ENCODE measurements around the gene NOS3.

NOS3 gene

GRCh38 chr7:150959739-150960734, 30.8 kb upstream of the NOS3 start:
- H3K4me1 ChIP-seq (ENCODE audit: control insufficient read depth, insufficient read depth, low read length): peaks cover 45% of the 10 kb centered on the region
- H3K4me3 ChIP-seq (ENCODE audit: low read depth, low read length): no peak overlapping the region
- H3K27me3 ChIP-seq (ENCODE audit: control insufficient read depth, insufficient read depth, low read length): no peaks in the 10 kb centered on the region
- no peaks in the 10 kb centered on the region for H3K36me3 ChIP-seq (ENCODE audit: control insufficient read depth, insufficient read depth, low read length)
- H3K27ac ChIP-seq (ENCODE audit: low read depth, low read length): no peak overlapping the region
- H3K9ac ChIP-seq (ENCODE audit: low read length): no peak overlapping the region
- H3K9me3 ChIP-seq (ENCODE audit: control insufficient read depth, insufficient read depth, low read depth, low read length): no peaks in the 10 kb centered on the region

- H3K27me3 ChIP-seq (ENCODE audit: control insufficient read depth, insufficient read depth, low read length): no peaks in the 10 kb centered on the region
- H3K4me3 ChIP-seq (ENCODE audit: low read depth, low read length): no peak overlapping the region
- H3K36me3 ChIP-seq (ENCODE audit: control insufficient read depth, insufficient read depth, low read length): no peaks in the 10 kb centered on the region
- peak overlapping the region; percentile 66; the same call in 1 of the 2 replicates for H3K27ac ChIP-seq (ENCODE audit: low read depth, low read length)
- no peaks in the 10 kb centered on the region for H3K9me3 ChIP-seq (ENCODE audit: control insufficient read depth, insufficient read depth, low read depth, low read length)
- peaks cover 37% of the 10 kb centered on the region for H3K4me1 ChIP-seq (ENCODE audit: control insufficient read depth, insufficient read depth, low read length)
- H3K9ac ChIP-seq (ENCODE audit: low read length): peak overlapping the region; percentile 76
These were observed 29.1 kb upstream of the NOS3 start for GRCh38 chr7:150961510-150962289.

- Histone ChIP-seq H3K9ac (ENCODE audit: low read length) (peak overlapping the region; percentile 76), H3K36me3 (ENCODE audit: control insufficient read depth, insufficient read depth, low read length) (no peaks in the 10 kb centered on the region), H3K27me3 (ENCODE audit: control insufficient read depth, insufficient read depth, low read length) (no peaks in the 10 kb centered on the region), H3K4me1 (ENCODE audit: control insufficient read depth, insufficient read depth, low read length) (peaks cover 36% of the 10 kb centered on the region), H3K4me3 (ENCODE audit: low read depth, low read length) (no peak overlapping the region), H3K27ac (ENCODE audit: low read depth, low read length) (peak overlapping the region; percentile 66; the same call in 1 of the 2 replicates), H3K9me3 (ENCODE audit: control insufficient read depth, insufficient read depth, low read depth, low read length) (no peaks in the 10 kb centered on the region)
These were observed 28.6 kb upstream of the NOS3 start for GRCh38 chr7:150962290-150962552.

GRCh38 chr7:150962553-150963399, 28.0 kb upstream of the NOS3 start:
- Histone ChIP-seq H3K36me3 (ENCODE audit: control insufficient read depth, insufficient read depth, low read length) (no peaks in the 10 kb centered on the region), H3K9me3 (ENCODE audit: control insufficient read depth, insufficient read depth, low read depth, low read length) (no peaks in the 10 kb centered on the region), H3K27me3 (ENCODE audit: control insufficient read depth, insufficient read depth, low read length) (no peaks in the 10 kb centered on the region), H3K4me3 (ENCODE audit: low read depth, low read length) (no peak overlapping the region), H3K4me1 (ENCODE audit: control insufficient read depth, insufficient read depth, low read length) (peaks cover 36% of the 10 kb centered on the region), H3K9ac (ENCODE audit: low read length) (peak overlapping the region; percentile 76), H3K27ac (ENCODE audit: low read depth, low read length) (no peak overlapping the region; the same call in 1 of the 2 replicates)

- Histone ChIP-seq H3K9ac (ENCODE audit: low read length) (no peak overlapping the region), H3K9me3 (ENCODE audit: control insufficient read depth, insufficient read depth, low read depth, low read length) (no peaks in the 10 kb centered on the region), H3K36me3 (ENCODE audit: control insufficient read depth, insufficient read depth, low read length) (no peaks in the 10 kb centered on the region), H3K4me3 (ENCODE audit: low read depth, low read length) (no peak overlapping the region), H3K27me3 (ENCODE audit: control insufficient read depth, insufficient read depth, low read length) (no peaks in the 10 kb centered on the region), H3K4me1 (ENCODE audit: control insufficient read depth, insufficient read depth, low read length) (peaks cover 39% of the 10 kb centered on the region), H3K27ac (ENCODE audit: low read depth, low read length) (no peak overlapping the region)
These were observed 26.9 kb upstream of the NOS3 start for GRCh38 chr7:150963707-150964559.

GRCh38 chr7:150964593-150965111, 26.2 kb upstream of the NOS3 start:
- H3K9ac ChIP-seq (ENCODE audit: low read length): no peak overlapping the region
- H3K9me3 ChIP-seq (ENCODE audit: control insufficient read depth, insufficient read depth, low read depth, low read length): no peaks in the 10 kb centered on the region
- no peak overlapping the region for H3K4me3 ChIP-seq (ENCODE audit: low read depth, low read length)
- no peak overlapping the region for H3K27ac ChIP-seq (ENCODE audit: low read depth, low read length)
- H3K36me3 ChIP-seq (ENCODE audit: control insufficient read depth, insufficient read depth, low read length): no peaks in the 10 kb centered on the region
- no peaks in the 10 kb centered on the region for H3K27me3 ChIP-seq (ENCODE audit: control insufficient read depth, insufficient read depth, low read length)
- H3K4me1 ChIP-seq (ENCODE audit: control insufficient read depth, insufficient read depth, low read length): peaks cover 46% of the 10 kb centered on the region

- Histone ChIP-seq H3K4me1 (ENCODE audit: control insufficient read depth, insufficient read depth, low read length) (peaks cover 51% of the 10 kb centered on the region), H3K4me3 (ENCODE audit: low read depth, low read length) (no peak overlapping the region), H3K9ac (ENCODE audit: low read length) (no peak overlapping the region), H3K36me3 (ENCODE audit: control insufficient read depth, insufficient read depth, low read length) (no peaks in the 10 kb centered on the region), H3K27me3 (ENCODE audit: control insufficient read depth, insufficient read depth, low read length) (no peaks in the 10 kb centered on the region), H3K9me3 (ENCODE audit: control insufficient read depth, insufficient read depth, low read depth, low read length) (no peaks in the 10 kb centered on the region), H3K27ac (ENCODE audit: low read depth, low read length) (no peak overlapping the region)
These were observed 25.5 kb upstream of the NOS3 start for GRCh38 chr7:150965273-150965830.

GRCh38 chr7:150966002-150966401, 24.8 kb upstream of the NOS3 start:
- H3K27me3 ChIP-seq (ENCODE audit: control insufficient read depth, insufficient read depth, low read length): no peaks in the 10 kb centered on the region
- H3K36me3 ChIP-seq (ENCODE audit: control insufficient read depth, insufficient read depth, low read length): no peaks in the 10 kb centered on the region
- H3K9me3 ChIP-seq (ENCODE audit: control insufficient read depth, insufficient read depth, low read depth, low read length): no peaks in the 10 kb centered on the region
- H3K4me1 ChIP-seq (ENCODE audit: control insufficient read depth, insufficient read depth, low read length): peaks cover 57% of the 10 kb centered on the region
- no peak overlapping the region for H3K9ac ChIP-seq (ENCODE audit: low read length)
- H3K27ac ChIP-seq (ENCODE audit: low read depth, low read length): no peak overlapping the region
- no peak overlapping the region for H3K4me3 ChIP-seq (ENCODE audit: low read depth, low read length)

GRCh38 chr7:150967349-150967748, 23.5 kb upstream of the NOS3 start:
- no peaks in the 10 kb centered on the region for H3K27me3 ChIP-seq (ENCODE audit: control insufficient read depth, insufficient read depth, low read length)
- no peak overlapping the region for H3K27ac ChIP-seq (ENCODE audit: low read depth, low read length)
- no peaks in the 10 kb centered on the region for H3K36me3 ChIP-seq (ENCODE audit: control insufficient read depth, insufficient read depth, low read length)
- no peak overlapping the region for H3K9ac ChIP-seq (ENCODE audit: low read length)
- no peaks in the 10 kb centered on the region for H3K9me3 ChIP-seq (ENCODE audit: control insufficient read depth, insufficient read depth, low read depth, low read length)
- no peak overlapping the region for H3K4me3 ChIP-seq (ENCODE audit: low read depth, low read length)
- peaks cover 57% of the 10 kb centered on the region for H3K4me1 ChIP-seq (ENCODE audit: control insufficient read depth, insufficient read depth, low read length)

Measured in HUES6 (cell line).